Ishikawa (cell line): ENCODE data around the gene GABARAPL2.
A peak's percentile ranks its signal among the peaks of the same experiment; 100 is the strongest.

Experiments
- CEBPB ChIP-seq: IDR thresholded peaks from 2 replicates; pipeline ENCODE4 v1.6.1; 2012
- CREB1 ChIP-seq: IDR thresholded peaks from 2 replicates; pipeline ENCODE4 v1.6.1; 2012; ENCODE audit warnings: low read depth
- EGR1 ChIP-seq: IDR thresholded peaks from 2 replicates; pipeline ENCODE4 v1.6.1; 2012
- EP300 ChIP-seq: IDR thresholded peaks from 2 replicates; pipeline ENCODE4 v1.6.1; 2012; ENCODE audit warnings: borderline replicate concordance
- FOXM1 ChIP-seq: IDR thresholded peaks from 2 replicates; pipeline ENCODE4 v1.6.1; 2012; ENCODE audit warnings: low read depth, borderline replicate concordance
- NFIC ChIP-seq: IDR thresholded peaks from 2 replicates; pipeline ENCODE4 v1.6.1; 2012
- RAD21 ChIP-seq: IDR thresholded peaks from 2 replicates; pipeline ENCODE4 v1.6.1; 2012; ENCODE audit warnings: low read depth
- TAF1 ChIP-seq: IDR thresholded peaks from 2 replicates; pipeline ENCODE4 v1.6.1; 2012; ENCODE audit warnings: low read depth, mild to moderate bottlenecking
- TCF12 ChIP-seq: IDR thresholded peaks from 2 replicates; pipeline ENCODE4 v1.6.1; 2012; ENCODE audit warnings: low read depth
- TEAD4 ChIP-seq: IDR thresholded peaks from 2 replicates; pipeline ENCODE4 v1.6.1; 2012
- YY1 ChIP-seq: IDR thresholded peaks from 2 replicates; pipeline ENCODE4 v1.6.1; 2012; ENCODE audit warnings: low read depth
- TF ChIP-seq, protein P1 (sequence below): IDR thresholded peaks from 2 replicates; pipeline ENCODE4 v1.6.1; 2012
- TF ChIP-seq, protein P2 (sequence below): IDR thresholded peaks from 2 replicates; pipeline ENCODE4 v1.6.1; 2012; ENCODE audit warnings: low read depth, mild to moderate bottlenecking

DNA sequence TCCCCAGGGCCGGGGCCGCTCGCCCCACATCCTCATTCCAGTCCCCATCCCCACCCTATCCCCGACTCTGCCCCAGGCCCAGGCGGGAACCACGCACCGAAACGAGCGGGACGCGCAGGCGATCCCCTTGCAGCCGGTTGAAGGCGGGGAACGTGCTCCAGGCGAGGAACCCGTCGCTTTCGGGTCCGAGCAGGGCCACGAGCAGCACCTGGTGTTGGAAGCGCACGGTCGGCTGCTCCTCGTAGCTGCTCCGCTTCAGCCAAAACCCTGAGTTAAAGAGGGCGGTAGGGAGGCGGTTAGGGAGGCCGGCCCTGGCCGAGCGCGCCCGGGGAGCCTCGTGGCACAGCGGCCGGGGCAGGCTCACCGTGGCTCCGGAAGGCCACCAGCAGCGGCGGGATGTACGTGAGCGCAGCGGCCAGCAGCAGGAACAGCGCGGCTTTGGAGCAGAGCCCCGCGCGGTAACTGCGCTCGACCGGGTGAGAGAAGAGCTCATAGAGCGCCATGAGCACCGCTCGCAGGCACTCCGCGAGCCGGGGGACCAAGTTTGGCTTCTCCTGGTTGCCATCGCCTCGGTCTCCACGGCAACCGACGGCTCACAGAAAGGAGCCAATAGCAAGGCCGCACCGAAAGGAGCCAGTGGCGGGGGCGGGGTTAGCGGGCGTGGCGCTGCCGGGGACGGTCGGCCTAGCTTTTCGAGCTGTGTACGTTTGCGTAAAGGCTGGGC is 10.3 kb upstream of the GABARAPL2 start, which contains the start of gene TMEM231:
- no peak for TF ChIP-seq EP300
- TF ChIP-seq, protein P1, sequence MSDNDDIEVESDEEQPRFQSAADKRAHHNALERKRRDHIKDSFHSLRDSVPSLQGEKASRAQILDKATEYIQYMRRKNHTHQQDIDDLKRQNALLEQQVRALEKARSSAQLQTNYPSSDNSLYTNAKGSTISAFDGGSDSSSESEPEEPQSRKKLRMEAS, result peak; percentile 83
- no peak for TF ChIP-seq RAD21
- TF ChIP-seq YY1, result no peak
- TF ChIP-seq, protein P2, sequence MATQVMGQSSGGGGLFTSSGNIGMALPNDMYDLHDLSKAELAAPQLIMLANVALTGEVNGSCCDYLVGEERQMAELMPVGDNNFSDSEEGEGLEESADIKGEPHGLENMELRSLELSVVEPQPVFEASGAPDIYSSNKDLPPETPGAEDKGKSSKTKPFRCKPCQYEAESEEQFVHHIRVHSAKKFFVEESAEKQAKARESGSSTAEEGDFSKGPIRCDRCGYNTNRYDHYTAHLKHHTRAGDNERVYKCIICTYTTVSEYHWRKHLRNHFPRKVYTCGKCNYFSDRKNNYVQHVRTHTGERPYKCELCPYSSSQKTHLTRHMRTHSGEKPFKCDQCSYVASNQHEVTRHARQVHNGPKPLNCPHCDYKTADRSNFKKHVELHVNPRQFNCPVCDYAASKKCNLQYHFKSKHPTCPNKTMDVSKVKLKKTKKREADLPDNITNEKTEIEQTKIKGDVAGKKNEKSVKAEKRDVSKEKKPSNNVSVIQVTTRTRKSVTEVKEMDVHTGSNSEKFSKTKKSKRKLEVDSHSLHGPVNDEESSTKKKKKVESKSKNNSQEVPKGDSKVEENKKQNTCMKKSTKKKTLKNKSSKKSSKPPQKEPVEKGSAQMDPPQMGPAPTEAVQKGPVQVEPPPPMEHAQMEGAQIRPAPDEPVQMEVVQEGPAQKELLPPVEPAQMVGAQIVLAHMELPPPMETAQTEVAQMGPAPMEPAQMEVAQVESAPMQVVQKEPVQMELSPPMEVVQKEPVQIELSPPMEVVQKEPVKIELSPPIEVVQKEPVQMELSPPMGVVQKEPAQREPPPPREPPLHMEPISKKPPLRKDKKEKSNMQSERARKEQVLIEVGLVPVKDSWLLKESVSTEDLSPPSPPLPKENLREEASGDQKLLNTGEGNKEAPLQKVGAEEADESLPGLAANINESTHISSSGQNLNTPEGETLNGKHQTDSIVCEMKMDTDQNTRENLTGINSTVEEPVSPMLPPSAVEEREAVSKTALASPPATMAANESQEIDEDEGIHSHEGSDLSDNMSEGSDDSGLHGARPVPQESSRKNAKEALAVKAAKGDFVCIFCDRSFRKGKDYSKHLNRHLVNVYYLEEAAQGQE, result no peak
- TF ChIP-seq TCF12, result peak; percentile 5; the same call in 1 of the 2 replicates
- peak; percentile 58 for TF ChIP-seq EGR1
- TF ChIP-seq TAF1, result peak; percentile 55
- no peak for TF ChIP-seq CEBPB
- TF ChIP-seq CREB1, result no peak
- TF ChIP-seq TEAD4, result no peak
- TF ChIP-seq FOXM1, result no peak; the same call in 1 of the 2 replicates
- no peak for TF ChIP-seq NFIC
